GM21529 (cell line): ENCODE results near the gene VAMP7.
"Not testable (repeated sequence)": the region's sequence is repeated elsewhere in the genome, so short reads cannot be mapped to it uniquely, and the experiment has no call there.

Experiments used
- ATAC-seq: cut with Tn5 transposase; IDR thresholded peaks from one replicate; pipeline ENCODE4 v1.9.1; 2021; ENCODE audit not compliant: unreplicated experiment

Gene VAMP7

GRCh38 chrX:155986995-155987394 lies 105.8 kb downstream of the VAMP7 start:
- ATAC-seq = not testable (repeated sequence)

- no peak for ATAC-seq
Measured at GRCh38 chrX:155988859-155989258, 107.7 kb downstream of the VAMP7 start.
